ENCODE data around the gene NHERF1. TPM values are rescaled to one million over a fixed set of nuclear protein-coding genes. Genes with fewer than 3 reads are reported as not detected.

The NHERF1 gene
- 98.7 to 108 TPM (median 98.7 TPM) in 3 replicates for total RNA-seq
- long read RNA-seq, transcript SLC9A3R1-201 (6 exons, 1,969 nt) = major isoform, 184 of 193 reads
- long read RNA-seq, partial matches to known transcripts = 0 of 193 reads
- long read RNA-seq, other reads (novel, unspliced or antisense) = 9 of 193 reads

- Mint-ChIP-seq H3K27ac (ENCODE audit: unreplicated experiment) (peak within 1 kb of the TSS; percentile 93), H3K27me3 (ENCODE audit: low read depth) (peaks cover 2% of the 10 kb centered on the region), H3K4me1 (ENCODE audit: low read depth) (peaks cover 53% of the 10 kb centered on the region), H3K4me3 (ENCODE audit: unreplicated experiment) (peak within 1 kb of the TSS; percentile 88), H3K36me3 (ENCODE audit: low read depth) (peaks cover 3% of the 10 kb centered on the region), H3K9me3 (ENCODE audit: low read depth) (no peaks in the 10 kb centered on the region)
- no peak for DNase-seq (ENCODE audit: low spot score)
- TF ChIP-seq CTCF (IDR thresholded peaks at IDR 0.05) = peak; percentile 58
These were observed at the start of gene NHERF1 for GRCh38 chr17:74748529-74749278. NHERF1 (plus strand) TSS chr17:74748628; CDS start chr17:74748847, 219 bp downstream.

- no peak overlapping the region for H3K4me3 Mint-ChIP-seq (ENCODE audit: unreplicated experiment)
- peaks cover 49% of the 10 kb centered on the region for H3K27me3 Mint-ChIP-seq (ENCODE audit: low read depth)
- H3K9me3 Mint-ChIP-seq (ENCODE audit: low read depth) = no peaks in the 10 kb centered on the region
- no peak for DNase-seq (ENCODE audit: low spot score)
- TF ChIP-seq CTCF (IDR thresholded peaks at IDR 0.05) = no peak
- H3K4me1 Mint-ChIP-seq (ENCODE audit: low read depth) = no peaks in the 10 kb centered on the region
- no peak overlapping the region for H3K27ac Mint-ChIP-seq (ENCODE audit: unreplicated experiment)
- no peaks in the 10 kb centered on the region for H3K36me3 Mint-ChIP-seq (ENCODE audit: low read depth)
These were observed 49.2 kb upstream of the NHERF1 start for GRCh38 chr17:74699236-74699635.

GRCh38 chr17:74702116-74702871 lies 46.1 kb upstream of the NHERF1 start:
- Mint-ChIP-seq H3K4me1 (ENCODE audit: low read depth) (no peaks in the 10 kb centered on the region), H3K9me3 (ENCODE audit: low read depth) (no peaks in the 10 kb centered on the region), H3K27me3 (ENCODE audit: low read depth) (peaks cover 46% of the 10 kb centered on the region), H3K27ac (ENCODE audit: unreplicated experiment) (no peak overlapping the region), H3K36me3 (ENCODE audit: low read depth) (no peaks in the 10 kb centered on the region), H3K4me3 (ENCODE audit: unreplicated experiment) (no peak overlapping the region)
- DNase-seq (ENCODE audit: low spot score) = no peak
- TF ChIP-seq CTCF (IDR thresholded peaks at IDR 0.05) = no peak

GRCh38 chr17:74703311-74703710 lies 45.1 kb upstream of the NHERF1 start:
- Mint-ChIP-seq H3K4me1 (ENCODE audit: low read depth) (no peaks in the 10 kb centered on the region), H3K36me3 (ENCODE audit: low read depth) (no peaks in the 10 kb centered on the region), H3K9me3 (ENCODE audit: low read depth) (no peaks in the 10 kb centered on the region), H3K27ac (ENCODE audit: unreplicated experiment) (no peak overlapping the region), H3K4me3 (ENCODE audit: unreplicated experiment) (no peak overlapping the region), H3K27me3 (ENCODE audit: low read depth) (peaks cover 39% of the 10 kb centered on the region)
- no peak for DNase-seq (ENCODE audit: low spot score)
- no peak for TF ChIP-seq CTCF (IDR thresholded peaks at IDR 0.05)

GRCh38 chr17:74704544-74704943 lies 43.9 kb upstream of the NHERF1 start:
- TF ChIP-seq CTCF (IDR thresholded peaks at IDR 0.05) = no peak
- Mint-ChIP-seq H3K36me3 (ENCODE audit: low read depth) (no peaks in the 10 kb centered on the region), H3K4me1 (ENCODE audit: low read depth) (no peaks in the 10 kb centered on the region), H3K27ac (ENCODE audit: unreplicated experiment) (no peak overlapping the region), H3K4me3 (ENCODE audit: unreplicated experiment) (no peak overlapping the region), H3K9me3 (ENCODE audit: low read depth) (no peaks in the 10 kb centered on the region), H3K27me3 (ENCODE audit: low read depth) (peaks cover 36% of the 10 kb centered on the region)
- DNase-seq (ENCODE audit: low spot score) = no peak

All from chondrocyte (in vitro differentiated cells).